Panc1 (cell line): ENCODE measurements around the gene DEPDC5.

Source experiments
- POLR2AphosphoS5 ChIP-seq: IDR thresholded peaks from 2 replicates; pipeline ENCODE4 v1.6.1; 2012; ENCODE audit warnings: mild to moderate bottlenecking, low read depth, low read length, moderate library complexity
- TF ChIP-seq, protein P1 (sequence below): fragments of 450-650 bp; IDR thresholded peaks from 2 replicates; pipeline ENCODE4 v1.5.1; 2017; ENCODE audit warnings: mild to moderate bottlenecking
- TF ChIP-seq, protein P2 (sequence below), 2 experiments: IDR thresholded peaks; 2 replicates each; pipeline ENCODE4 v1.6.1; 2011 to 2012; ENCODE audit warnings: low read depth in 2 of 2, control low read depth in 1 of 2, low read length in 1 of 2, mild to moderate bottlenecking in 1 of 2, moderate library complexity in 1 of 2; ENCODE audit not compliant: insufficient read depth in 1 of 2

DNA sequence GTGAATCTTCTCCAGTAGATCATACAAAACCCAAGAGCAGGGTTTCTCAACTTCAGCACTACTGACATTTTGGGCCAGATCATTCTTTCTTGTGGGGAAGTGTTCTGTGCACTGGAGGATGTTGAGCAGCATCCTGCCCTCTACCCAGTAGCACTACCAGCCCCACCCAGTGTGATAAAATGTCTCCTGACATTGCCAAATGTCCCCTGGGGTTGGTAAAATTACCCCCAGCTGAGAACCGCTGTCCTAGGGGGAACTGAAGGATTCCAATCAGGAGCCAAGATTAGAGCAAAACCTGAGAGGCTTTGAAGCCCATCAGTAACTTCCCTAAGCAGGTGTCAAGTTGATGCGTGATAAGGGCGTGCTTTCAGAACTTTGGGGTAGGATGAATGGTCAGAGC lies 129.2 kb downstream of the DEPDC5 start:
- TF ChIP-seq, protein P1, sequence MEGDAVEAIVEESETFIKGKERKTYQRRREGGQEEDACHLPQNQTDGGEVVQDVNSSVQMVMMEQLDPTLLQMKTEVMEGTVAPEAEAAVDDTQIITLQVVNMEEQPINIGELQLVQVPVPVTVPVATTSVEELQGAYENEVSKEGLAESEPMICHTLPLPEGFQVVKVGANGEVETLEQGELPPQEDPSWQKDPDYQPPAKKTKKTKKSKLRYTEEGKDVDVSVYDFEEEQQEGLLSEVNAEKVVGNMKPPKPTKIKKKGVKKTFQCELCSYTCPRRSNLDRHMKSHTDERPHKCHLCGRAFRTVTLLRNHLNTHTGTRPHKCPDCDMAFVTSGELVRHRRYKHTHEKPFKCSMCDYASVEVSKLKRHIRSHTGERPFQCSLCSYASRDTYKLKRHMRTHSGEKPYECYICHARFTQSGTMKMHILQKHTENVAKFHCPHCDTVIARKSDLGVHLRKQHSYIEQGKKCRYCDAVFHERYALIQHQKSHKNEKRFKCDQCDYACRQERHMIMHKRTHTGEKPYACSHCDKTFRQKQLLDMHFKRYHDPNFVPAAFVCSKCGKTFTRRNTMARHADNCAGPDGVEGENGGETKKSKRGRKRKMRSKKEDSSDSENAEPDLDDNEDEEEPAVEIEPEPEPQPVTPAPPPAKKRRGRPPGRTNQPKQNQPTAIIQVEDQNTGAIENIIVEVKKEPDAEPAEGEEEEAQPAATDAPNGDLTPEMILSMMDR = no peak
- TF ChIP-seq POLR2AphosphoS5 = no peak
- TF ChIP-seq, protein P2, sequence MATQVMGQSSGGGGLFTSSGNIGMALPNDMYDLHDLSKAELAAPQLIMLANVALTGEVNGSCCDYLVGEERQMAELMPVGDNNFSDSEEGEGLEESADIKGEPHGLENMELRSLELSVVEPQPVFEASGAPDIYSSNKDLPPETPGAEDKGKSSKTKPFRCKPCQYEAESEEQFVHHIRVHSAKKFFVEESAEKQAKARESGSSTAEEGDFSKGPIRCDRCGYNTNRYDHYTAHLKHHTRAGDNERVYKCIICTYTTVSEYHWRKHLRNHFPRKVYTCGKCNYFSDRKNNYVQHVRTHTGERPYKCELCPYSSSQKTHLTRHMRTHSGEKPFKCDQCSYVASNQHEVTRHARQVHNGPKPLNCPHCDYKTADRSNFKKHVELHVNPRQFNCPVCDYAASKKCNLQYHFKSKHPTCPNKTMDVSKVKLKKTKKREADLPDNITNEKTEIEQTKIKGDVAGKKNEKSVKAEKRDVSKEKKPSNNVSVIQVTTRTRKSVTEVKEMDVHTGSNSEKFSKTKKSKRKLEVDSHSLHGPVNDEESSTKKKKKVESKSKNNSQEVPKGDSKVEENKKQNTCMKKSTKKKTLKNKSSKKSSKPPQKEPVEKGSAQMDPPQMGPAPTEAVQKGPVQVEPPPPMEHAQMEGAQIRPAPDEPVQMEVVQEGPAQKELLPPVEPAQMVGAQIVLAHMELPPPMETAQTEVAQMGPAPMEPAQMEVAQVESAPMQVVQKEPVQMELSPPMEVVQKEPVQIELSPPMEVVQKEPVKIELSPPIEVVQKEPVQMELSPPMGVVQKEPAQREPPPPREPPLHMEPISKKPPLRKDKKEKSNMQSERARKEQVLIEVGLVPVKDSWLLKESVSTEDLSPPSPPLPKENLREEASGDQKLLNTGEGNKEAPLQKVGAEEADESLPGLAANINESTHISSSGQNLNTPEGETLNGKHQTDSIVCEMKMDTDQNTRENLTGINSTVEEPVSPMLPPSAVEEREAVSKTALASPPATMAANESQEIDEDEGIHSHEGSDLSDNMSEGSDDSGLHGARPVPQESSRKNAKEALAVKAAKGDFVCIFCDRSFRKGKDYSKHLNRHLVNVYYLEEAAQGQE (IDR thresholded peaks at IDR 0.05; ENCODE audit: insufficient read depth in 1 of 2, low read depth in 2 of 2, low read length in 1 of 2) = no peak
